Inflammatory macrophage treated with lipopolysaccharide for 4 hours (primary cell): Measurements from ENCODE around the gene HACD3.
"Not testable (repeated sequence)": the region's sequence is repeated elsewhere in the genome, so short reads cannot be mapped to it uniquely, and the experiment has no call there.

ENCODE experiments used
- DNase-seq: peaks from one replicate; pipeline ENCODE4 v3.0.0-alpha.2; 2020

HACD3 gene

DNA sequence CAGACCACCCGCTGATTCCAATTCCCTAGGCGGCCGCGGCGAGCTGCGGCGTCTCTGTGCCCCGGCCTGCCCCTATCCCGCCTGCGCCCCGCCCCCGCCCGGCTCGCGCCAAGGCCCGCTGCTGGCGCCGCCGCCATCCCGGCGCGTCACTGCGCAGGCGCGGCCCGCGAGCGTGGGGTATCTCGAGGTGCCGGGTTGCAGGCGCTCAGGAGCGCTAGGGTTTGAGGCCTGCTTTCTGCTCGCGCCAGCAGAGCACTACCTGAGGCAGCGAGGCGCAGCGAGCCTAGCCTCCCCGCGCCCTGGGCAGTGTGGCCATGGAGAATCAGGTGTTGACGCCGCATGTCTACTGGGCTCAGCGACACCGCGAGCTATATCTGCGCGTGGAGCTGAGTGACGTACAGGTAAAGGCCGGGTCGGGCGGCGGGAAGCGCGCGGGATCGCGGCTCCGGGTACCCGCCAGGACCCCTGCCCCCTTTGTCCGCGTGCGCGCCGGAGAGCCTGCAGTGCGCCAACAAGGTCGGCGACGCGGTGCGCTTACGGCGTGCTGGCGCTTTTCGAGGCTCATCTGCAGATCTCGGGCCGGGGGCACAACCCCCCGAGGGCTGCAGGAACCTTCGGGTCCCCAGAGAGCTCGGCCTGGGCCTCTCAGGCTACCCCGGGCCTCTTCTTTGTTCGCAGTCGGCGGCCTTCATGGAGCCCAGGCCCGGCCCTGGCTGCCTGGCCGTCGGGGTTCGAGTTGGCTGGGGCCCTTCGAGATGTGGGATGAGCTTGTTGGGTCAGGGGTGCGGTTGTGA, at the start of gene HACD3:
HACD3 (plus strand) TSS at position 146 of the 794 bp plus-strand sequence; CDS start at position 315, 169 bp downstream.
- peak; percentile 80 for DNase-seq

- DNase-seq: no peak
These were observed 45.4 kb upstream of the HACD3 start for GRCh38 chr15:65484876-65485275.

GRCh38 chr15:65494076-65494475, 36.2 kb upstream of the HACD3 start:
- DNase-seq: no peak

DNA sequence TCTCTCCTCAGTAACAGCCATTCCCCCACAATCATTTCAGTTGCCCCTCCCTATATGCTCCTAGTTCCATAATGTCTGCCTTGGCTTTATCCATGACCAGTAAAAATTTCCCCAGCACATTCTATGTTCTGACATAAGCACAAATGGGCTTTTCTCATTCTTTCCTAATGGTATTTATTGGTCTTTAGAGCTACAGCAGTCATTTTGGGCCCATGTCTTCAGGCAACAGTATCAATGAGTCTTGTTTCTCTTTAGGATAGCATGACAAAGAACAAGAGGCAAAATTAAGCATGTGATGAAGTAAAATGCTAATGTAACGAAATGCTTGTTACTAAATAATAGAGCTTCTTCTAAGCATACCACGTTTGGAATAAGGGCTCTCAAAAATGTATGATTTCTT, 20.9 kb upstream of the HACD3 start:
- no peak for DNase-seq

DNA sequence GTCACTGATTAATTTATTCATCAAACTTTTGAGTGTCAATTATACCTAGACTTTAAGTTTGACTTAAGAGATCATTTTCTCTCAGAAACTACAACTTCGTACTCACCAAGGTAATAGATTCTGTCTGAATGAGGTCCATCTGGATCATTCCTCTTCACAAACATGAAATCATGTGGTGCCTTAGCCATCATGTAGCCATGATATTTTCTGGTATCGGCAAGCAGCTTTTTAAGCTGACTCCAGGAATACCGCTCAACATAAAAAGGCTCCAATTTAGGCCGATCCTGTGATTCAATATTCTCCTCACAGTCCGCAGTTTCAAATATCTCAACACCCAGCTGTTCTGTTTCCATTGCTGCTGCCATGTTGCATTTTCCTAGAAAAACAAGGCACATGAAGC, 18.1 kb upstream of the HACD3 start:
- DNase-seq: no peak

GRCh38 chr15:65512807-65513416, 17.4 kb upstream of the HACD3 start:
- peak; percentile 31 for DNase-seq

- DNase-seq: peak; percentile 92
These were observed 13.0 kb upstream of the HACD3 start, which contains the start of gene DPP8 for GRCh38 chr15:65516997-65517865. Gene DPP8 (minus strand): TSS chr15:65517689. CDS start chr15:65512553, 5,136 bp downstream.

DNA sequence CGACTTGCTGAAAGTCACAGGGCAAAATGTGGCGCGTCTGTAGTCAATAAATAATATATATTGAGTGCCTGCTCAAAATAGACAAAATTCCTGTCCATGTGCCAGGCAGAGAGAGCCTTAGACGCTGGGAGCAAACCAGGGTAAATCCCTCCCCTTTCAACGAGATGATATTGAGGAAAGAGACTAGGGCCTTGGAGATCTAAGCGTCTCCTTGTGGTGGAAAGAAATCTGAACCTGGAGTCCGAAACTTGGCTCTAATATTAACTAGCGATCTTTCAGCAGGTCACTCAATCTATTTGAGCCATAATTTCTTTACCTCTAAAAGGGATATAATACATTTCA, 12.4 kb upstream of the HACD3 start:
- no peak for DNase-seq

GRCh38 chr15:65518633-65519285, 11.5 kb upstream of the HACD3 start:
- no peak for DNase-seq

GRCh38 chr15:65521350-65521749, 8.9 kb upstream of the HACD3 start:
- DNase-seq: no peak

DNA sequence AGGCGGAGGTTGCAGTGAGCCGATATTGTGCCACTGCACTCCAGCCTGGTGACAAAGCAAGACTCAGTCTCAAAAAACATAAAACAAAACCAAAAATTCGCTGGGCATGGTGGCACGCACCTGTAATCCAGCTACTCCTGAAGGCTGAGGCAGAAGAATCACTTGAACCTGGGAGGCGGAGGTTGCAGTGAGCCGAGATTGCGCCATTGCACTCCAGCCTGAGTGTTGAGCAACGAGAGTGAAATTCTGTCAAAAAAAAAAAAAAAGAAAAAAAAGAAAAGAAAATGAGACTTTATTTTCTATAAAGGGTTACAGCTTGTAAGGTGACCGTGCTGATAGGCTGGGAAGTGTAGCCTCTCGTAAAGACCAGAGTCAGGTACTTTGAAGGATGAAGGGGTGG, 6.0 kb upstream of the HACD3 start:
- DNase-seq: no peak

- DNase-seq: no peak
These were observed 4.6 kb upstream of the HACD3 start for GRCh38 chr15:65525622-65526021.

GRCh38 chr15:65528461-65529060, 1.7 kb upstream of the HACD3 start:
- no peak for DNase-seq

DNA sequence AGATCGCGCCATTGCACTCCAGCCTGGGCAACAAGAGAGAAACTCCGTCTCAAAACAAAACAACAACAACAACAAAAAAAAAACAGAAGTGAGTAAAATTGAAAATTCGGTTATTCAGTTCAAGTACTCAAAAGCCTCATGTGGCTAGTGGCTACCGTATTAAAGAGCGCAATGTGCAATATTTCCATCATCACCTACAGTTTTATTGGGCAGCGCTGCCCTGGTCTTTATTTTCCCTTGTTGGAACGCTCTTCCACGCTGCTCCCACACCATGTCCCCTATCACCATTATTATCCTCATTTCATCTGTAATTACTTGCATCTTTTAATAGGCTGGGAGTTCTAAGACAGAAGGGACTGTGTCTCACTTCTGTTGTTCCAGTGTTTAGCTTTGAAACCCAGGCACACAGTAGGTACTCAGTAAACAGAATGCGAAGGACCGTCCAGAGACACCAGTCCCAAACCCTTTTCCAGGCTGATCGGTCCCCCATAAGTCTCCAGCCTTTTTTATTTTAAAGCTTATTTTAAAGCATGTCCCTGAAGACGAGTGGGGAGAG, 423 bp upstream of the HACD3 start:
- DNase-seq: no peak

GRCh38 chr15:65532738-65533051, 2.4 kb downstream of the HACD3 start:
- no peak for DNase-seq

GRCh38 chr15:65533057-65533756, 2.9 kb downstream of the HACD3 start:
- no peak for DNase-seq

DNA sequence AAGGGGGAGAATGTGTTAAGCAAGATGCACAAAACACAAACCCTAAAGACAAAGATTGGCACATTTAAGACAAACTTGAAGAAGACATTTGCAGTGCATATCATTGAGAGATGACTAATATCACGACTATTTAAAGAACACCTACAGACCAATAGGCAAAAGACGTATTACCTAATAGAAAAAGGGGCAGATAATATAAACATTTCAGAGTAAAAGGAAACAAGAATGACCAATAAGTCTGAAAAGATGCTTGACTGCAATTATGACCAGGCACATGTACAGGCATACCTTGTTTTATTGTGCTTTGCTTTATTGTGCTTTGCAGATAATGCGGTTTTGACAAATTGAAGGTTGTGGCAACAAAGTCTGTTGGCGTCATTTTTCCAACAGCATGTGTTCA, 4.9 kb downstream of the HACD3 start:
- no peak for DNase-seq

DNA sequence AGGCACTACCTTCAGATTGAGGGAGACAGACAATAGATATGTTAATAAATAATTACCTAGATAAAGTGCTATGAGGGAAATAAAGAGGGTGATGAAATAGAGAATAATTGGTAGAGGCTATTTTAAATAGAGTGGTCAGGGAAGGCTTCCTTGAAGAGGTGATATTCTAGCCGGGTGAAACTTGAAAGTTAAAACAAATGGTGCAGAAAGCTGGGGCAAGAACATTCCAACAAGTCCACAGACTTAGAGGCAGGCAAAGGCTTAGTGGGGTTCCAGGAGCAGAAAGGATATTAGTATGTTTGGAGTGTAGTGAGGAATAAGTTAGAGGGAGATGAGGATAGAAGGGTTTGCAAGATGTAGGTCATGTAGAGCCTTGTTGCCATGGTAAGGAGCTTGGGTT, 10.1 kb downstream of the HACD3 start:
- no peak for DNase-seq

DNA sequence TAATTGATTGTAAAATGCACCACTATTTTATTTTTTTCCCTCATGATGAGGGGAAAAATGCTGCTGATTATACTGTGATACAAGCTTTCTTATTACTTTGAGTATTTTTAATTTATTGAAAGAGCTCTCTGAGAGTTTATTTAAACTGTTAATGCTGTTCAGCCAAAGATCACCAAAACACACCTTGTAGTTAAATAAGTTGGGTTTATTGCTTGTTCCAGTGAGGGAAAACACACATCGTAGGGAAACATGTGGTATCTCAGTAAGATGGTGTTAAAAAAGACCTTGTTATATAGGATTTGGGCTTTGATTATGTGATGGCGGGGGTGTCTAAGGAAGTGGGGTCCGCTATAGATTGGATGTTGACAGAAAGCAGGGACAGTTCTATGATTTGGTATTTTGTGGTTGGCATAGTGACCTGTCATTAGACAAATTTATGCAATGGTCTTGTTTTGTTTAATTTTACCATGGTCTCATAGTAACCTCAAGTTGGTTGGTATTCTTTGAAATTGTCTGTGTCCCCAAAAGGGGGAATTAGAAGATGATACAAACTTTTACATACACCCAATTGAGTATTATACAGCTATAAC, 11.1 kb downstream of the HACD3 start:
- DNase-seq: no peak

GRCh38 chr15:65547841-65548240, 17.6 kb downstream of the HACD3 start:
- no peak for DNase-seq

DNA sequence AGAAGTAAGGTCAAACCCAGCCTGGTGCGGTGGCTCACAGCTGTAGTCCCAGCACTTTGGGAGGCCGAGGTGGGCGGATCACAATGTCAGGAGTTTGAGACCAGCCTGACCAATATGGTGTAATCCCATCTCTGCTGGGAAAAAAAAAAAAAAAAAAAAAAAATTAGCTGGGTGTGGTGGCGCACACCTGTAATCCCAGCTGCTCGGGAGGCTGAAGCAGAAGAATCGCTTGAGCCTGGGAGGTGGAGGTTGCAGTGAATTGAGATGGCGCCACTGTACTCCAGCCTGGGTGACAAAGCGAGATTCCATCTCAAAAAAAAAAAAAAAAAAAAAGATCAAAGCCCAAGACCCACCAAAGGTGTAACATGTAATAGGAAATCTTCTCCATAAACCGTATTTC, 19.0 kb downstream of the HACD3 start:
- DNase-seq: not testable (repeated sequence)
